CD14-positive monocyte (primary cell): ENCODE results near the gene FIGLA. TPM values are rescaled to one million over a fixed set of nuclear protein-coding genes. Genes with fewer than 3 reads are reported as not detected.

ENCODE experiments used
- DNase-seq, 3 donors: peaks; one replicate each; pipeline ENCODE4 v3.0.0-alpha.2; 2011 to 2022
- H2AFZ ChIP-seq: 2 replicates; pipeline ENCODE4 v1.6.0; 2012; ENCODE audit warnings: mild to moderate bottlenecking, low read depth, low read length, inconsistent platforms; ENCODE audit not compliant: insufficient read depth, poor library complexity, severe bottlenecking
- H3K27ac ChIP-seq, 2 donors: 1 replicate in 1 of 2; 2 replicates in 1 of 2; pipeline ENCODE4 v1.5.1; 2012 to 2013; ENCODE audit warnings: low read length in 2 of 2, control low read depth in 1 of 2, inconsistent platforms in 1 of 2, low read depth in 1 of 2, mild to moderate bottlenecking in 1 of 2
- H3K27me3 ChIP-seq, 2 donors: one replicate each; pipeline versions ENCODE4 v1.6.0 to v1.6.1; 2011 to 2013; ENCODE audit warnings: low read length in 2 of 2; ENCODE audit not compliant: control insufficient read depth in 2 of 2, insufficient read depth in 2 of 2
- H3K36me3 ChIP-seq, 2 donors: replicated peaks in 1 of 2; 1 replicate in 1 of 2; 2 replicates in 1 of 2; pipeline versions ENCODE4 v1.5.1 to v1.6.1; 2012 to 2013; ENCODE audit warnings: low read length in 2 of 2, control low read depth in 1 of 2, inconsistent platforms in 1 of 2, mild to moderate bottlenecking in 1 of 2; ENCODE audit not compliant: insufficient read depth in 2 of 2, control insufficient read depth in 1 of 2
- H3K4me1 ChIP-seq, 2 donors: 1 replicate in 1 of 2; 2 replicates in 1 of 2; pipeline versions ENCODE4 v1.5.1 to v1.6.1; 2012 to 2013; ENCODE audit warnings: low read length in 2 of 2, control low read depth in 1 of 2, inconsistent platforms in 1 of 2, mild to moderate bottlenecking in 1 of 2, moderate library complexity in 1 of 2; ENCODE audit not compliant: insufficient read depth in 2 of 2, control insufficient read depth in 1 of 2
- H3K4me2 ChIP-seq: replicated peaks from 2 replicates; pipeline ENCODE3; 2012; ENCODE audit warnings: low read length, moderate library complexity, mild to moderate bottlenecking; ENCODE audit not compliant: poor library complexity, severe bottlenecking; ENCODE audit errors: extremely low read depth
- H3K4me3 ChIP-seq, 3 experiments: fragments of 200-600 bp in 1 of 3; sonication (generic) in 1 of 3; replicated peaks in 1 of 3; 1 replicate in 2 of 3; 2 replicates in 1 of 3; pipeline ENCODE4 v1.5.1; 2011 to 2013; ENCODE audit warnings: low read length in 3 of 3, mild to moderate bottlenecking in 3 of 3, control low read depth in 2 of 3, low read depth in 2 of 3, inconsistent platforms in 1 of 3, moderate library complexity in 1 of 3
- H3K79me2 ChIP-seq: 2 replicates; pipeline ENCODE4 v1.6.0; 2012; ENCODE audit warnings: mild to moderate bottlenecking, control low read depth, inconsistent platforms, low read length, moderate library complexity; ENCODE audit not compliant: insufficient read depth
- H3K9ac ChIP-seq: 2 replicates; pipeline ENCODE4 v1.6.0; 2017; ENCODE audit warnings: low read length, mild to moderate bottlenecking; ENCODE audit not compliant: insufficient read depth, poor library complexity, severe bottlenecking
- H3K9me3 ChIP-seq, 2 donors: replicated peaks in 1 of 2; 1 replicate in 1 of 2; 2 replicates in 1 of 2; pipeline versions ENCODE4 v1.5.1 to v1.6.1; 2012 to 2013; ENCODE audit warnings: low read length in 2 of 2, control low read depth in 1 of 2; ENCODE audit not compliant: control insufficient read depth in 1 of 2, insufficient read depth in 1 of 2
- H4K20me1 ChIP-seq: 2 replicates; pipeline ENCODE4 v1.6.0; 2012; ENCODE audit warnings: mild to moderate bottlenecking, low read length, control low read depth, moderate library complexity; ENCODE audit not compliant: insufficient read depth
- H3K27ac Mint-ChIP-seq, 7 donors: one replicate each; pipeline ENCODE4 v1.8.0; 2020; ENCODE audit warnings: mild to moderate bottlenecking in 7 of 7, mixed read lengths in 7 of 7, moderate library complexity in 6 of 7, inconsistent platforms in 2 of 7
- H3K27me3 Mint-ChIP-seq, 3 donors: one replicate each; pipeline ENCODE4 v1.8.0; 2021 to 2022; ENCODE audit warnings: low read depth in 3 of 3, mild to moderate bottlenecking in 3 of 3, mixed read lengths in 3 of 3, moderate library complexity in 3 of 3, inconsistent platforms in 1 of 3
- H3K36me3 Mint-ChIP-seq, 2 donors: one replicate each; pipeline ENCODE4 v1.8.0; 2020; ENCODE audit warnings: mixed read lengths in 2 of 2, inconsistent platforms in 1 of 2, mild to moderate bottlenecking in 1 of 2
- H3K4me1 Mint-ChIP-seq: one replicate; pipeline ENCODE4 v1.8.0; 2020; ENCODE audit warnings: mild to moderate bottlenecking, mixed read lengths
- H3K4me3 Mint-ChIP-seq, 2 donors: one replicate each; pipeline ENCODE4 v1.8.0; 2020; ENCODE audit warnings: mild to moderate bottlenecking in 2 of 2, mixed read lengths in 2 of 2, moderate library complexity in 1 of 2
- H3K9me3 Mint-ChIP-seq, 7 donors: one replicate each; pipeline ENCODE4 v1.8.0; 2020 to 2022; ENCODE audit warnings: mixed read lengths in 7 of 7, mild to moderate bottlenecking in 6 of 7, moderate library complexity in 6 of 7, inconsistent platforms in 2 of 7
- CTCF ChIP-seq: fragments of 200-600 bp; IDR thresholded peaks from one replicate; pipeline ENCODE4 v1.8.0; 2022; ENCODE audit warnings: antibody characterized with exemption, mild to moderate bottlenecking
- WGBS: methylation state at CpG from one replicate; pipeline ENCODE4 v1.1.5; 2013; ENCODE audit warnings: missing lambda C conversion rate; ENCODE audit not compliant: insufficient coverage; 5-methylcytosine and 5-hydroxymethylcytosine counted together
- intact Hi-C, 2 donors: fragments of 100-400 bp; cut with micrococcal nuclease; formaldehyde crosslinking; loops; one replicate each; pipeline versions ENCODE4 v1.15.0 to v1.15.1; 2023
- polyA plus RNA-seq, 3 donors: library from polyadenylated mRNA; depleted of rRNA in 1 of 3; unstranded in 2 of 3; stranded (reverse) in 1 of 3; fragments of 300-500 nt in 2 of 3; fragments of >200 nt in 1 of 3; fragmentation: Illumina TruSeq in 2 of 3; gene quantifications; 1 replicate in 2 of 3; 2 replicates in 1 of 3; pipeline ENCODE4 v1.2.3, GENCODE V29; 2012 to 2021

Gene FIGLA
- polyA plus RNA-seq, 3 donors = 0.13 TPM; not detected in 2

GRCh38 chr2:70832386-70832785 is 41.9 kb upstream of the FIGLA start:
- peaks cover 4 to 11% (median 9%) of the 10 kb centered on the region in 3 donors for H3K27me3 Mint-ChIP-seq
- Histone ChIP-seq H3K9me3 (no peaks in the 10 kb centered on the region), H3K9ac (no peak overlapping the region), H3K27me3 (no peaks in the 10 kb centered on the region), H4K20me1 (no peaks in the 10 kb centered on the region), H3K4me2 (peak overlapping the region; percentile 21), H3K36me3 (no peaks in the 10 kb centered on the region), H3K79me2 (no peaks in the 10 kb centered on the region), H3K4me1 (peaks cover 17 to 78% of the 10 kb centered on the region in 2 donors), H3K4me3 (no peak overlapping the region), H3K27ac (peak overlapping the region in 1 of 2 donors; percentile 9), H2AFZ (no peak overlapping the region)
- no peak for TF ChIP-seq CTCF
- H3K4me3 Mint-ChIP-seq = peak overlapping the region in 1 of 2 donors; percentile 33
- H3K36me3 Mint-ChIP-seq = no peaks in the 10 kb centered on the region
- 93% methylated on average over 2 of the region's 2 CpGs for WGBS
- intact Hi-C loops = no loop called here
- peaks cover 26% of the 10 kb centered on the region for H3K4me1 Mint-ChIP-seq
- peak overlapping the region in 4 of 7 donors; percentile 35 to 70 (median 46) for H3K27ac Mint-ChIP-seq
- DNase-seq = peak; percentile 26 to 69 (median 33)
- peaks cover 0 to 6% (median 2%) of the 10 kb centered on the region in 7 donors for H3K9me3 Mint-ChIP-seq

GRCh38 chr2:70831861-70832260 is 41.4 kb upstream of the FIGLA start:
- no peak overlapping the region for H2AFZ ChIP-seq
- no peaks in the 10 kb centered on the region for H3K79me2 ChIP-seq
- Mint-ChIP-seq H3K9me3 (peaks cover 0 to 6% (median 1%) of the 10 kb centered on the region in 7 donors), H3K27ac (peak overlapping the region in 1 of 7 donors; percentile 35), H3K27me3 (peaks cover 3 to 11% (median 8%) of the 10 kb centered on the region in 3 donors), H3K4me1 (peaks cover 31% of the 10 kb centered on the region), H3K36me3 (no peaks in the 10 kb centered on the region), H3K4me3 (no peak overlapping the region)
- 30% methylated on average over 6 of the region's 6 CpGs for WGBS
- H4K20me1 ChIP-seq = no peaks in the 10 kb centered on the region
- H3K4me1 ChIP-seq = peaks cover 22 to 81% of the 10 kb centered on the region in 2 donors
- intact Hi-C loops = no loop called here
- H3K9ac ChIP-seq = no peak overlapping the region
- no peak overlapping the region for H3K4me3 ChIP-seq
- no peaks in the 10 kb centered on the region for H3K36me3 ChIP-seq
- no peak for DNase-seq
- H3K27me3 ChIP-seq = no peaks in the 10 kb centered on the region
- H3K9me3 ChIP-seq = no peaks in the 10 kb centered on the region
- peak overlapping the region in 1 of 2 donors; percentile 9 for H3K27ac ChIP-seq
- no peak overlapping the region for H3K4me2 ChIP-seq
- no peak for TF ChIP-seq CTCF
